Measurements from ENCODE around the gene HIRIP3. TPM values are rescaled to one million over a fixed set of nuclear protein-coding genes. Genes with fewer than 3 reads are reported as not detected.
A peak's percentile ranks its signal among the peaks of the same experiment; 100 is the strongest.

HIRIP3 gene
- total and polyA plus RNA-seq, 2 of the 13 experiments (the other 11 are each of a cell fraction or from before 2014, with no cell fraction given), result 12.6 to 17.2 TPM

DNA sequence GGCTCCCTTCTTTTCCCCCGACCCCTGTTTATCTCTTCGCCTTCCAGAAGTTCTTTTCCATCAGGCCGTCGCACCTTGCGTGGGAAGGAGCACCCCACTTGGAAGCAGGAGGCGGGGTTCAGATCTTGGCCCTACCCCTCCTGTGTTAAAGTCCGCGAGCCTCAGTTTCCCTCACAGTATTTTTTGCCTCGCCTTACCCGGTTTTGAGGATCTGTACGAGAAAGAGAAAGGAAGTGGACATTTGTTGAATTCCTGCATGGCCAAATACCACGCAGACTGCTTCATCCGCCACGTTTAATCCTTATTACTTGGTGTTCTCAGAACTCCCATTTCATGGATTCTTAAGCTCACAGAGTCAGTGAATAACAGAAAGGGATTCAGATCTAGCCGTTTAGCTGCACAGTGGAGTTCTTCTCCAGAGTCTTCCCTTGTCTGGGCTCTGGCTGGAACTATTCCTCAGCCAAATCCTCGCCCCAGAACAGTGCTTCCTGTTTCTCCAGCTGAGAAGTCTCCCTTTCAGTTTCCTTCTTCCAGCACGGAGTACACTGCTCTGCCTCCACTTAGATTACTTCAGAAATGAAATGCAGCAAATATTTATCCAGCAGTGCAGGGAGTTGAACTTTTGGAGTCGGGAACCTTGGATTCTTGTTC lies 32.9 kb downstream of the HIRIP3 start (continued):
- TF ChIP-seq, protein P1, sequence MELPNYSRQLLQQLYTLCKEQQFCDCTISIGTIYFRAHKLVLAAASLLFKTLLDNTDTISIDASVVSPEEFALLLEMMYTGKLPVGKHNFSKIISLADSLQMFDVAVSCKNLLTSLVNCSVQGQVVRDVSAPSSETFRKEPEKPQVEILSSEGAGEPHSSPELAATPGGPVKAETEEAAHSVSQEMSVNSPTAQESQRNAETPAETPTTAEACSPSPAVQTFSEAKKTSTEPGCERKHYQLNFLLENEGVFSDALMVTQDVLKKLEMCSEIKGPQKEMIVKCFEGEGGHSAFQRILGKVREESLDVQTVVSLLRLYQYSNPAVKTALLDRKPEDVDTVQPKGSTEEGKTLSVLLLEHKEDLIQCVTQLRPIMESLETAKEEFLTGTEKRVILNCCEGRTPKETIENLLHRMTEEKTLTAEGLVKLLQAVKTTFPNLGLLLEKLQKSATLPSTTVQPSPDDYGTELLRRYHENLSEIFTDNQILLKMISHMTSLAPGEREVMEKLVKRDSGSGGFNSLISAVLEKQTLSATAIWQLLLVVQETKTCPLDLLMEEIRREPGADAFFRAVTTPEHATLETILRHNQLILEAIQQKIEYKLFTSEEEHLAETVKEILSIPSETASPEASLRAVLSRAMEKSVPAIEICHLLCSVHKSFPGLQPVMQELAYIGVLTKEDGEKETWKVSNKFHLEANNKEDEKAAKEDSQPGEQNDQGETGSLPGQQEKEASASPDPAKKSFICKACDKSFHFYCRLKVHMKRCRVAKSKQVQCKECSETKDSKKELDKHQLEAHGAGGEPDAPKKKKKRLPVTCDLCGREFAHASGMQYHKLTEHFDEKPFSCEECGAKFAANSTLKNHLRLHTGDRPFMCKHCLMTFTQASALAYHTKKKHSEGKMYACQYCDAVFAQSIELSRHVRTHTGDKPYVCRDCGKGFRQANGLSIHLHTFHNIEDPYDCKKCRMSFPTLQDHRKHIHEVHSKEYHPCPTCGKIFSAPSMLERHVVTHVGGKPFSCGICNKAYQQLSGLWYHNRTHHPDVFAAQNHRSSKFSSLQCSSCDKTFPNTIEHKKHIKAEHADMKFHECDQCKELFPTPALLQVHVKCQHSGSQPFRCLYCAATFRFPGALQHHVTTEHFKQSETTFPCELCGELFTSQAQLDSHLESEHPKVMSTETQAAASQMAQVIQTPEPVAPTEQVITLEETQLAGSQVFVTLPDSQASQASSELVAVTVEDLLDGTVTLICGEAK (IDR thresholded peaks at IDR 0.05), result no peak
- TF ChIP-seq, protein P1 (CRISPR knock-in tag; IDR thresholded peaks at IDR 0.05), result peak; percentile 6; the same call in 1 of the 2 replicates
- TF ChIP-seq ZNF605 (CRISPR knock-in tag; IDR thresholded peaks at IDR 0.05) (no peak), HOXA5 (CRISPR knock-in tag; IDR thresholded peaks at IDR 0.05) (0 out of 2 replicates have a peak, but pooled peaks have one; percentile 34), ZNF788 (CRISPR knock-in tag; IDR thresholded peaks at IDR 0.05; ENCODE audit: borderline replicate concordance) (peak; percentile 2; the same call in 1 of the 2 replicates), ZNF44 (CRISPR knock-in tag; IDR thresholded peaks at IDR 0.05) (0 out of 2 replicates have a peak, but pooled peaks have one; percentile 15), ZNF83 (CRISPR knock-in tag; IDR thresholded peaks at IDR 0.05; ENCODE audit: borderline replicate concordance) (0 out of 2 replicates have a peak, but pooled peaks have one; percentile 44), PBX2 (CRISPR knock-in tag; IDR thresholded peaks at IDR 0.05) (0 out of 2 replicates have a peak, but pooled peaks have one; percentile 18)
- TF ChIP-seq, protein P2, sequence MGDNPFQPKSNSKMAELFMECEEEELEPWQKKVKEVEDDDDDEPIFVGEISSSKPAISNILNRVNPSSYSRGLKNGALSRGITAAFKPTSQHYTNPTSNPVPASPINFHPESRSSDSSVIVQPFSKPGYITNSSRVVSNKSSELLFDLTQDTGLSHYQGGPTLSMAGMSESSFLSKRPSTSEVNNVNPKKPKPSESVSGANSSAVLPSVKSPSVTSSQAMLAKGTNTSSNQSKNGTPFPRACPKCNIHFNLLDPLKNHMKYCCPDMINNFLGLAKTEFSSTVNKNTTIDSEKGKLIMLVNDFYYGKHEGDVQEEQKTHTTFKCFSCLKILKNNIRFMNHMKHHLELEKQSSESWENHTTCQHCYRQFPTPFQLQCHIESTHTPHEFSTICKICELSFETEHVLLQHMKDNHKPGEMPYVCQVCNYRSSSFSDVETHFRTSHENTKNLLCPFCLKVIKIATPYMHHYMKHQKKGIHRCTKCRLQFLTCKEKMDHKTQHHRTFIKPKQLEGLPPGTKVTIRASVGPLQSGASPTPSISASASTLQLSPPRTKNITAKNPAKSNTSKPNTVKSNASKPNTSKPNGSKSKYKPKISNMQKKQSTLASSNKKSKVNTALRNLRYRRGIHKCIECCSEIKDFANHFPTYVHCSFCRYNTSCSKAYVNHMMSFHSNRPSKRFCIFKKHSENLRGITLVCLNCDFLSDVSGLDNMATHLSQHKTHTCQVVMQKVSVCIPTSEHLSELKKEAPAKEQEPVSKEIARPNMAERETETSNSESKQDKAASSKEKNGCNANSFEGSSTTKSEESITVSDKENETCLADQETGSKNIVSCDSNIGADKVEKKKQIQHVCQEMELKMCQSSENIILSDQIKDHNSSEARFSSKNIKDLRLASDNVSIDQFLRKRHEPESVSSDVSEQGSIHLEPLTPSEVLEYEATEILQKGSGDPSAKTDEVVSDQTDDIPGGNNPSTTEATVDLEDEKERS (CRISPR knock-in tag; IDR thresholded peaks at IDR 0.05), result 0 out of 2 replicates have a peak, but pooled peaks have one; percentile 33
- TF ChIP-seq, protein P3, sequence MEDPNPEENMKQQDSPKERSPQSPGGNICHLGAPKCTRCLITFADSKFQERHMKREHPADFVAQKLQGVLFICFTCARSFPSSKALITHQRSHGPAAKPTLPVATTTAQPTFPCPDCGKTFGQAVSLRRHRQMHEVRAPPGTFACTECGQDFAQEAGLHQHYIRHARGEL (CRISPR knock-in tag; IDR thresholded peaks at IDR 0.05), result 0 out of 2 replicates have a peak, but pooled peaks have one; percentile 48
- TF ChIP-seq, protein P4, sequence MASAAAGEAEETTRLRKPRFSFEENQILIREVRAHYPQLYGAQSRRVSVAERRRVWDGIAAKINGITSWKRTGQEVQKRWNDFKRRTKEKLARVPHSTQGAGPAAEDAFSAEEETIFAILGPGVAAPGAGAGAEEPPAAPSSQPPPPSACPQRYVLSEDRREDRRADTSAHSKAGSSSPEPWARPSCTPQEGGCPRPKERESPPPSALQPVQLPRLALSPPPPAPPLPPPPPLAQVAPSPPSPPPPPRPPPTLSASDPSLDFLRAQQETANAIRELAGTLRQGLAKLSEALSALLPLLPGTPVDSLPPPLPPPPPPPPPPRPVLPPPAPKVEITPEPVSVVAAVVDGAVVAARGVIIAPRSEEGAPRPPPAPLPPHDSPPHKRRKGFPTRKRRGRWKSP (CRISPR knock-in tag; IDR thresholded peaks at IDR 0.05), result peak; percentile 25; the same call in 1 of the 2 replicates

Measured in HepG2 (cell line).